ENCODE measurements around the gene IL3RA. TPM values are rescaled to one million over a fixed set of nuclear protein-coding genes. Genes with fewer than 3 reads are reported as not detected.
"Not testable (repeated sequence)": the region's sequence is repeated elsewhere in the genome, so short reads cannot be mapped to it uniquely, and the experiment has no call there.

The IL3RA gene
- total RNA-seq, 1 experiment from 2014 or later = 0.49 TPM

- Histone ChIP-seq H3K4me1 (ENCODE audit: insufficient read depth, low read length, poor library complexity, severe bottlenecking) (no peaks in the 10 kb centered on the region), H3K27ac (ENCODE audit: low read depth, low read length, poor library complexity, severe bottlenecking) (no peak overlapping the region), H3K4me3 (ENCODE audit: low read depth, low read length, poor library complexity, severe bottlenecking) (no peak overlapping the region), H3K9me3 (ENCODE audit: low read depth, low read length, poor library complexity, severe bottlenecking) (no peaks in the 10 kb centered on the region), H3K27me3 (replicated peaks; ENCODE audit: insufficient read depth, low read depth, low read length, poor library complexity) (no peaks in the 10 kb centered on the region), H3K36me3 (ENCODE audit: insufficient read depth, low read length, poor library complexity, severe bottlenecking) (peaks cover 53% of the 10 kb centered on the region)
- intact Hi-C loops (cut with micrococcal nuclease; ENCODE audit: unreplicated experiment) = no loop called here
- BruUV-seq (replicated peaks) = no TSS peak
- CTCF ChIA-PET = no interaction called here
- POLR2A ChIA-PET (ENCODE audit: low non-redundant PET) = no interaction called here
- DNase-seq (ENCODE audit: low spot score) = no peak
- TF ChIP-seq, protein P1, sequence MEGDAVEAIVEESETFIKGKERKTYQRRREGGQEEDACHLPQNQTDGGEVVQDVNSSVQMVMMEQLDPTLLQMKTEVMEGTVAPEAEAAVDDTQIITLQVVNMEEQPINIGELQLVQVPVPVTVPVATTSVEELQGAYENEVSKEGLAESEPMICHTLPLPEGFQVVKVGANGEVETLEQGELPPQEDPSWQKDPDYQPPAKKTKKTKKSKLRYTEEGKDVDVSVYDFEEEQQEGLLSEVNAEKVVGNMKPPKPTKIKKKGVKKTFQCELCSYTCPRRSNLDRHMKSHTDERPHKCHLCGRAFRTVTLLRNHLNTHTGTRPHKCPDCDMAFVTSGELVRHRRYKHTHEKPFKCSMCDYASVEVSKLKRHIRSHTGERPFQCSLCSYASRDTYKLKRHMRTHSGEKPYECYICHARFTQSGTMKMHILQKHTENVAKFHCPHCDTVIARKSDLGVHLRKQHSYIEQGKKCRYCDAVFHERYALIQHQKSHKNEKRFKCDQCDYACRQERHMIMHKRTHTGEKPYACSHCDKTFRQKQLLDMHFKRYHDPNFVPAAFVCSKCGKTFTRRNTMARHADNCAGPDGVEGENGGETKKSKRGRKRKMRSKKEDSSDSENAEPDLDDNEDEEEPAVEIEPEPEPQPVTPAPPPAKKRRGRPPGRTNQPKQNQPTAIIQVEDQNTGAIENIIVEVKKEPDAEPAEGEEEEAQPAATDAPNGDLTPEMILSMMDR (conservative IDR thresholded peaks at IDR 0.05; ENCODE audit: low read depth, low read length) = no peak
- TF ChIP-seq EZH2 (IDR thresholded peaks at IDR 0.05; ENCODE audit: borderline replicate concordance, low read depth, low read length, poor library complexity, severe bottlenecking) = no peak
Measured at GRCh38 chrX:1401611-1402430, 65.2 kb downstream of the IL3RA start.

- BruUV-seq (replicated peaks) = no TSS peak
- ChIA-PET CTCF (no interaction called here), POLR2A (ENCODE audit: low non-redundant PET) (no interaction called here)
- no peaks in the 10 kb centered on the region for H3K9me3 ChIP-seq (ENCODE audit: low read depth, low read length, poor library complexity, severe bottlenecking)
- intact Hi-C loops (cut with micrococcal nuclease; ENCODE audit: unreplicated experiment) = no loop called here
- no peaks in the 10 kb centered on the region for H3K27me3 ChIP-seq (replicated peaks; ENCODE audit: insufficient read depth, low read depth, low read length, poor library complexity)
- TF ChIP-seq, protein P1 (conservative IDR thresholded peaks at IDR 0.05; ENCODE audit: low read depth, low read length) = no peak
- DNase-seq (ENCODE audit: low spot score) = no peak
- peaks cover 63% of the 10 kb centered on the region for H3K36me3 ChIP-seq (ENCODE audit: insufficient read depth, low read length, poor library complexity, severe bottlenecking)
- H3K27ac ChIP-seq (ENCODE audit: low read depth, low read length, poor library complexity, severe bottlenecking) = no peak overlapping the region
- H3K4me3 ChIP-seq (ENCODE audit: low read depth, low read length, poor library complexity, severe bottlenecking) = no peak overlapping the region
- H3K4me1 ChIP-seq (ENCODE audit: insufficient read depth, low read length, poor library complexity, severe bottlenecking) = no peaks in the 10 kb centered on the region
Measured at GRCh38 chrX:1403228-1403627, 66.6 kb downstream of the IL3RA start.

GRCh38 chrX:1403867-1404266 is 67.3 kb downstream of the IL3RA start:
- H3K27ac ChIP-seq (ENCODE audit: low read depth, low read length, poor library complexity, severe bottlenecking); intact Hi-C loops (cut with micrococcal nuclease; ENCODE audit: unreplicated experiment); DNase-seq (ENCODE audit: low spot score); BruUV-seq (replicated peaks); H3K27me3 ChIP-seq (replicated peaks; ENCODE audit: insufficient read depth, low read depth, low read length, poor library complexity); H3K9me3 ChIP-seq (ENCODE audit: low read depth, low read length, poor library complexity, severe bottlenecking); H3K4me3 ChIP-seq (ENCODE audit: low read depth, low read length, poor library complexity, severe bottlenecking); CTCF ChIA-PET; H3K4me1 ChIP-seq (ENCODE audit: insufficient read depth, low read length, poor library complexity, severe bottlenecking); POLR2A ChIA-PET (ENCODE audit: low non-redundant PET): not testable (repeated sequence)
- peaks cover 63% of the 10 kb centered on the region for H3K36me3 ChIP-seq (ENCODE audit: insufficient read depth, low read length, poor library complexity, severe bottlenecking)

GRCh38 chrX:1405769-1406168 is 69.2 kb downstream of the IL3RA start:
- CTCF ChIA-PET; H3K4me1 ChIP-seq (ENCODE audit: insufficient read depth, low read length, poor library complexity, severe bottlenecking); H3K27ac ChIP-seq (ENCODE audit: low read depth, low read length, poor library complexity, severe bottlenecking); H3K9me3 ChIP-seq (ENCODE audit: low read depth, low read length, poor library complexity, severe bottlenecking); intact Hi-C loops (cut with micrococcal nuclease; ENCODE audit: unreplicated experiment); POLR2A ChIA-PET (ENCODE audit: low non-redundant PET); H3K27me3 ChIP-seq (replicated peaks; ENCODE audit: insufficient read depth, low read depth, low read length, poor library complexity); DNase-seq (ENCODE audit: low spot score); H3K4me3 ChIP-seq (ENCODE audit: low read depth, low read length, poor library complexity, severe bottlenecking); BruUV-seq (replicated peaks): not testable (repeated sequence)
- H3K36me3 ChIP-seq (ENCODE audit: insufficient read depth, low read length, poor library complexity, severe bottlenecking) = peaks cover 55% of the 10 kb centered on the region

Measured in A673 (cell line).